Measurements from ENCODE around the gene LRRC17. TPM values are rescaled to one million over a fixed set of nuclear protein-coding genes. Genes with fewer than 3 reads are reported as not detected.

LRRC17 gene
- total RNA-seq, 1 experiment from 2014 or later, result 0.47 TPM

GRCh38 chr7:102931757-102932156 is 19.0 kb downstream of the LRRC17 start:
- ChIA-PET RAD21 (ENCODE audit: low non-redundant PET in 1 of 2, low total read pairs in 2 of 2, uncharacterized antibody in 2 of 2, unreplicated experiment in 2 of 2) (no interaction called here), CTCF (no interaction called here), POLR2A (no interaction called here)
- ATAC-seq, result no peak
- DNase-seq (ENCODE audit: low read depth, low spot score), result no peak
- no peak overlapping the region for H2AFZ ChIP-seq (ENCODE audit: low read depth, low read length, poor library complexity, severe bottlenecking)
- no peaks in the 10 kb centered on the region for H3K27me3 ChIP-seq (ENCODE audit: insufficient read depth, low read length)
- H3K9me3 ChIP-seq (ENCODE audit: control insufficient read depth in 1 of 2, insufficient read depth in 1 of 2, low read depth in 1 of 2, low read length in 2 of 2), result no peaks in the 10 kb centered on the region
- H3K4me2 ChIP-seq (ENCODE audit: low read length), result no peak overlapping the region
- H3K4me1 ChIP-seq (ENCODE audit: control insufficient read depth in 1 of 2, insufficient read depth in 2 of 2, low read length in 2 of 2), result peaks cover 2 to 9% of the 10 kb centered on the region in 2 experiments; a peak in 1 of 4 replicates
- TF ChIP-seq ZNF274 (IDR thresholded peaks at IDR 0.05; ENCODE audit: low read depth, low read length), result no peak
- TF ChIP-seq YY1 (IDR thresholded peaks at IDR 0.05; ENCODE audit: extremely low read depth, insufficient replicate concordance, low read depth, low read length), result no peak
- no peak for TF ChIP-seq FOSL1 (IDR thresholded peaks at IDR 0.05; ENCODE audit: low read depth)
- TF ChIP-seq CTCF (IDR thresholded peaks at IDR 0.05 in 2 of 3, conservative IDR thresholded peaks at IDR 0.05 in 1 of 3; ENCODE audit: borderline replicate concordance in 1 of 3, insufficient read depth in 1 of 3, low read depth in 2 of 3, low read length in 2 of 3), result no peak
- no peak for TF ChIP-seq ZFX (IDR thresholded peaks at IDR 0.05)
- no peak for TF ChIP-seq POLR2AphosphoS5 (IDR thresholded peaks at IDR 0.05; ENCODE audit: low read depth, low read length)
- no peak for TF ChIP-seq MAX (IDR thresholded peaks at IDR 0.05)
- no peak for TF ChIP-seq REST (IDR thresholded peaks at IDR 0.05; ENCODE audit: low read depth)
- no peak for TF ChIP-seq SRF (IDR thresholded peaks at IDR 0.05; ENCODE audit: low read depth)
- intact Hi-C loops (cut with micrococcal nuclease), result no loop called here
- no peak overlapping the region for H3K9ac ChIP-seq (ENCODE audit: low read length)
- no peaks in the 10 kb centered on the region for H3K36me3 ChIP-seq (ENCODE audit: control insufficient read depth in 1 of 2, insufficient read depth in 2 of 2, low read length in 2 of 2)
- H3K9me2 ChIP-seq (ENCODE audit: insufficient read depth), result no peaks in the 10 kb centered on the region
- no peaks in the 10 kb centered on the region for H3K79me2 ChIP-seq (ENCODE audit: insufficient read depth, low read length)
- no peak overlapping the region for H3K4me3 ChIP-seq (replicated peaks in 1 of 2; ENCODE audit: low read depth in 1 of 2, low read length in 2 of 2)
- no peak overlapping the region for H3K27ac ChIP-seq (ENCODE audit: low read depth, low read length)
- no TSS peak for BruUV-seq (replicated peaks)
- no peaks in the 10 kb centered on the region for H4K20me1 ChIP-seq (ENCODE audit: insufficient read depth)

Data from HCT116 (cell line).